Ascending aorta (tissue), 2 donors: Measurements from ENCODE around the gene MTHFSD. TPM values are rescaled to one million over a fixed set of nuclear protein-coding genes. Genes with fewer than 3 reads are reported as not detected.

Source experiments
- DNase-seq, 2 donors: peaks; one replicate each; pipeline ENCODE4 v3.0.0-alpha.2; 2019; ENCODE audit warnings: low spot score in 2 of 2
- H3K27ac ChIP-seq, 2 donors: fragments of 200-600 bp; sonication (generic); one replicate each; pipeline ENCODE4 v1.5.1; 2016 to 2017; ENCODE audit warnings: mild to moderate bottlenecking in 1 of 2
- H3K27me3 ChIP-seq: fragments of 200-600 bp; sonication (generic); one replicate; pipeline ENCODE4 v1.5.1; 2017
- H3K36me3 ChIP-seq, 2 donors: fragments of 200-600 bp; sonication (generic); one replicate each; pipeline ENCODE4 v1.5.1; 2016
- H3K4me1 ChIP-seq, 2 donors: fragments of 200-600 bp; sonication (generic); one replicate each; pipeline ENCODE4 v1.5.1; 2016 to 2017; ENCODE audit warnings: mild to moderate bottlenecking in 1 of 2
- H3K4me3 ChIP-seq, 2 donors: fragments of 200-600 bp; sonication (generic); one replicate each; pipeline ENCODE4 v1.5.1; 2016 to 2017; ENCODE audit warnings: mild to moderate bottlenecking in 1 of 2
- H3K9me3 ChIP-seq, 2 donors: fragments of 200-600 bp; sonication (generic); one replicate each; pipeline ENCODE4 v1.5.1; 2016
- CTCF ChIP-seq, 3 experiments: fragments of 200-600 bp in 2 of 3; fragments of 450-650 bp in 1 of 3; sonication (generic) in 2 of 3; IDR thresholded peaks; one replicate each; pipeline ENCODE4 v1.5.1; 2016 to 2019; ENCODE audit warnings: antibody characterized with exemption in 3 of 3, mild to moderate bottlenecking in 1 of 3, moderate library complexity in 1 of 3
- intact Hi-C: fragments of 100-400 bp; cut with DNase I; formaldehyde crosslinking; loops from one replicate; pipeline ENCODE4 v1.15.1; 2023
- total RNA-seq: library from RNA; depleted of rRNA; stranded (reverse); fragments of >200 nt; gene quantifications from one replicate; pipeline ENCODE4 v1.1.0, GENCODE V29; 2016

Gene MTHFSD
- total RNA-seq, 1 donor from 2014 or later: 44.1 TPM

DNA sequence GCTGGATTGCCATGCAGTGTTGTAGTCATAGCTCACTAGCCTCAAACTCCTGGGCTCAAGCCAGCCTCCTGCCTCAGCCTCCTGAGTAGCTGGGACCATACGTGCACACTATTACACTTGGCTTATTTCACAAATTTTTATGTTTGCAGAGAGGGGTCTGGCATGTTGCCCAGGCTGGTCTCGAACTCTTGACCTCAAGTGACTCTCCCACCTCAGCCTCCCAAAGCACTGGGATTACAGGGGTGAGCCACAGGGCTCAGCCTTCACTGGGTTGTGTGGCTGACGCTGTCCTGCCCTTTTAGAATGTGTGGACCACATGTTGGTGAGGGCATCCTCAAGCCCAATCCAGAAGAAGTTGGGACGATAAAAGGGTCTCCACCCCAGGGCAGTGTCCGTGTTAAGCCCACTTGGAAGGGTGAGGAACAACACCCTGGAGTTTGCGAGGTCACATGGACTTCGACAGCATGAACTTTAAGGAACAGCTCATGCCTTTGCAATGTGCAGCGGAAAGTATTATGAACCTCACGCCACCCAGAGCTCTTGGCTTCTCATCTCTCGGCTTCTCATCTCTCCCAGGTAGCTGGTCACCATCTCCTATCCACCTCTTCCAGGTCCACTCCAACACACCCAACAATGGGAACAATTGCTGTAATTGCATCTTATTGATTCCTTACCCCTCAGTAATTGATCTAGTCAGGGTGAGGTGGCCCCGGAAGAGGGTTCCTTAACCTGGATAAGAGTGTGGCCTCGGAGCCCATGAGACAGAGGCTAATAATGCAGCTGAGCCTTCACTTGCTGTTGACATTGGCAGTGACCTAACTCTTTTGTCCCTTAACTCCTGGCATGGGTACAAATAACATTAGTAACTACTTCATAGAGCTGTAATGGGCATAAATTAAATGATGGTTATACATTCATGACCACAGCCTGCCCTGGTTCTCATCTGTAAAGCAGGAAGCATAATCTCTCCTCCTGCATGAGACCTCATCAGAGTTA lies 30.0 kb upstream of the MTHFSD start:
- Histone ChIP-seq H3K27me3 (no peaks in the 10 kb centered on the region), H3K9me3 (no peaks in the 10 kb centered on the region), H3K4me1 (peaks cover 26 to 82% of the 10 kb centered on the region in 2 donors), H3K4me3 (peak overlapping the region in 1 of 2 donors; percentile 27), H3K27ac (peak overlapping the region; percentile 91 to 99), H3K36me3 (peaks cover 0 to 3% of the 10 kb centered on the region in 2 donors)
- DNase-seq: peak in 1 of 2 donors; percentile 77
- intact Hi-C loops: loop anchor here (2.0 kb wide), 1 partner anchor 24 kb away; no protein-coding TSS in a partner anchor
- no peak for TF ChIP-seq CTCF (IDR thresholded peaks at IDR 0.05)

GRCh38 chr16:86584071-86584685 lies 29.1 kb upstream of the MTHFSD start:
- peak overlapping the region; percentile 91 to 99 for H3K27ac ChIP-seq
- TF ChIP-seq CTCF (IDR thresholded peaks at IDR 0.05): no peak
- peaks cover 0 to 11% of the 10 kb centered on the region in 2 donors for H3K36me3 ChIP-seq
- H3K4me1 ChIP-seq: peaks cover 24 to 79% of the 10 kb centered on the region in 2 donors
- H3K27me3 ChIP-seq: no peaks in the 10 kb centered on the region
- H3K9me3 ChIP-seq: no peaks in the 10 kb centered on the region
- intact Hi-C loops: loop anchor here (2.0 kb wide), 1 partner anchor 25 kb away; no protein-coding TSS in a partner anchor
- DNase-seq: peak in 1 of 2 donors; percentile 64
- no peak overlapping the region for H3K4me3 ChIP-seq

GRCh38 chr16:86581458-86581857 lies 26.4 kb upstream of the MTHFSD start:
- TF ChIP-seq CTCF (IDR thresholded peaks at IDR 0.05): no peak
- intact Hi-C loops: loop anchor here (2.0 kb wide), 1 partner anchor 169 kb away; no protein-coding TSS in a partner anchor
- no peaks in the 10 kb centered on the region for H3K9me3 ChIP-seq
- no peak for DNase-seq
- peak overlapping the region; percentile 4 to 79 for H3K4me3 ChIP-seq
- peaks cover 0 to 11% of the 10 kb centered on the region in 2 donors for H3K36me3 ChIP-seq
- H3K27ac ChIP-seq: peak overlapping the region; percentile 91 to 99
- no peaks in the 10 kb centered on the region for H3K27me3 ChIP-seq
- peaks cover 17 to 56% of the 10 kb centered on the region in 2 donors for H3K4me1 ChIP-seq

- peaks cover 17 to 53% of the 10 kb centered on the region in 2 donors for H3K4me1 ChIP-seq
- peak overlapping the region; percentile 91 to 99 for H3K27ac ChIP-seq
- peaks cover 0 to 11% of the 10 kb centered on the region in 2 donors for H3K36me3 ChIP-seq
- peak overlapping the region; percentile 4 to 79 for H3K4me3 ChIP-seq
- no peak for TF ChIP-seq CTCF (IDR thresholded peaks at IDR 0.05)
- H3K9me3 ChIP-seq: no peaks in the 10 kb centered on the region
- H3K27me3 ChIP-seq: no peaks in the 10 kb centered on the region
- intact Hi-C loops: loop anchor here (2.0 kb wide), 1 partner anchor 170 kb away; no protein-coding TSS in a partner anchor
- DNase-seq: no peak
Measured at GRCh38 chr16:86580791-86581170, 25.7 kb upstream of the MTHFSD start.

GRCh38 chr16:86580063-86580790 lies 25.2 kb upstream of the MTHFSD start:
- Histone ChIP-seq H3K27ac (peak overlapping the region; percentile 91 to 99), H3K4me3 (peak overlapping the region; percentile 44 to 79), H3K27me3 (no peaks in the 10 kb centered on the region), H3K36me3 (peaks cover 0 to 11% of the 10 kb centered on the region in 2 donors), H3K9me3 (no peaks in the 10 kb centered on the region), H3K4me1 (peaks cover 18 to 53% of the 10 kb centered on the region in 2 donors)
- no peak for TF ChIP-seq CTCF (IDR thresholded peaks at IDR 0.05)
- no peak for DNase-seq
- intact Hi-C loops: loop anchor here (2.0 kb wide), 1 partner anchor 171 kb away; no protein-coding TSS in a partner anchor
